ENCODE measurements around the gene SEC61B.
"Not testable (repeated sequence)": the region's sequence is repeated elsewhere in the genome, so short reads cannot be mapped to it uniquely, and the experiment has no call there.

The SEC61B gene

GRCh38 chr9:99190597-99191283, 31.3 kb upstream of the SEC61B start:
- no peak for DNase-seq (ENCODE audit: low read depth, low spot score)
- TF ChIP-seq, protein P1, sequence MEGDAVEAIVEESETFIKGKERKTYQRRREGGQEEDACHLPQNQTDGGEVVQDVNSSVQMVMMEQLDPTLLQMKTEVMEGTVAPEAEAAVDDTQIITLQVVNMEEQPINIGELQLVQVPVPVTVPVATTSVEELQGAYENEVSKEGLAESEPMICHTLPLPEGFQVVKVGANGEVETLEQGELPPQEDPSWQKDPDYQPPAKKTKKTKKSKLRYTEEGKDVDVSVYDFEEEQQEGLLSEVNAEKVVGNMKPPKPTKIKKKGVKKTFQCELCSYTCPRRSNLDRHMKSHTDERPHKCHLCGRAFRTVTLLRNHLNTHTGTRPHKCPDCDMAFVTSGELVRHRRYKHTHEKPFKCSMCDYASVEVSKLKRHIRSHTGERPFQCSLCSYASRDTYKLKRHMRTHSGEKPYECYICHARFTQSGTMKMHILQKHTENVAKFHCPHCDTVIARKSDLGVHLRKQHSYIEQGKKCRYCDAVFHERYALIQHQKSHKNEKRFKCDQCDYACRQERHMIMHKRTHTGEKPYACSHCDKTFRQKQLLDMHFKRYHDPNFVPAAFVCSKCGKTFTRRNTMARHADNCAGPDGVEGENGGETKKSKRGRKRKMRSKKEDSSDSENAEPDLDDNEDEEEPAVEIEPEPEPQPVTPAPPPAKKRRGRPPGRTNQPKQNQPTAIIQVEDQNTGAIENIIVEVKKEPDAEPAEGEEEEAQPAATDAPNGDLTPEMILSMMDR (IDR thresholded peaks at IDR 0.05; ENCODE audit: low read depth, low read length) = no peak
- in situ Hi-C loops (cut with HindIII; ENCODE audit: low sequenced_read_pairs) = no loop called here
- H3K4me3 ChIP-seq (ENCODE audit: low read depth, low read length) = no peak overlapping the region

GRCh38 chr9:99192786-99193465, 29.2 kb upstream of the SEC61B start:
- DNase-seq (ENCODE audit: low read depth, low spot score) = no peak
- H3K4me3 ChIP-seq (ENCODE audit: low read depth, low read length) = no peak overlapping the region
- in situ Hi-C loops (cut with HindIII; ENCODE audit: low sequenced_read_pairs) = no loop called here
- TF ChIP-seq, protein P1 (IDR thresholded peaks at IDR 0.05; ENCODE audit: low read depth, low read length) = peak; percentile 39

DNA sequence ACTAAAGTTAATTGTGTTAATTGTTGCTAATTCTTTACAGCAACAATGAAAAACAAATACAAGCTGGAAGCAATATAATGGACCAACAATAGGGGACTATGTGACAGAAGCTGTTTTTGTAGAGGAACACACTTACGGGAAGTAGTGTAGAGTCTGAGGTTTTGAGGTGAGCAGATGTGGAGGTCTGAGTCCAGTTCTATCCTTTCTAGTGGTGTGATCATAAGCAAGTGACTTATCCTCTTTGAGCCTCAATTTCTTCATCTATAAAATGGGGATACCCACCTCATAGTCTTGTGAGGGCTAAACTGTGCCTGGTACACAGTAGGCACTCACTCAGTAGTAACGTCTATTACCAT, 28.6 kb upstream of the SEC61B start:
- in situ Hi-C loops (cut with HindIII; ENCODE audit: low sequenced_read_pairs) = no loop called here
- no peak for DNase-seq (ENCODE audit: low read depth, low spot score)
- TF ChIP-seq, protein P1 (IDR thresholded peaks at IDR 0.05; ENCODE audit: low read depth, low read length) = no peak
- H3K4me3 ChIP-seq (ENCODE audit: low read depth, low read length) = no peak overlapping the region

GRCh38 chr9:99196484-99196883, 25.6 kb upstream of the SEC61B start:
- DNase-seq (ENCODE audit: low read depth, low spot score); H3K4me3 ChIP-seq (ENCODE audit: low read depth, low read length); in situ Hi-C loops (cut with HindIII; ENCODE audit: low sequenced_read_pairs): not testable (repeated sequence)

- no peak for DNase-seq (ENCODE audit: low read depth, low spot score)
- no peak overlapping the region for H3K4me3 ChIP-seq (ENCODE audit: low read depth, low read length)
- TF ChIP-seq, protein P1 (IDR thresholded peaks at IDR 0.05; ENCODE audit: low read depth, low read length) = no peak
- in situ Hi-C loops (cut with HindIII; ENCODE audit: low sequenced_read_pairs) = no loop called here
Observed at GRCh38 chr9:99197124-99197630, 24.9 kb upstream of the SEC61B start.

DNA sequence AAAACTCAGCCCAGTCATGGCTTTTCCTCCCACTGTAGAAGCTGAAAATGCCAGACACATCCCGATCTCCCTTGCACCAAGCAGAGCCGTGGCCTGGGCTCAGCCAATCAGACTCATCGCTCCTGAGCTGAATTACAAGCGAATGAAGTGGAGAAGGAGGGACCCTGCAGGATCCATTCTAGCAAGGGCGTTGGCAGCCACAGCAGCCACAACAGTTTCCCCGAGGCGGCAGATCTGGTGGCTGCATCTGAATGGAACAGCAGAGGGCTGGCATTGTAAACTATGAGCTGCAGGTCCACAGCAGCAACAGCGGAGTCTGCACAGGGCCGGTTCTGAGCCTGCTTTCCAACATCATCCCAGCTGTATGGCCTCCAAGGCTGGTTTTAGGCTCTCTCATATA, 24.1 kb upstream of the SEC61B start:
- in situ Hi-C loops (cut with HindIII; ENCODE audit: low sequenced_read_pairs) = no loop called here
- H3K4me3 ChIP-seq (ENCODE audit: low read depth, low read length) = no peak overlapping the region
- DNase-seq (ENCODE audit: low read depth, low spot score) = no peak
- TF ChIP-seq, protein P1 (IDR thresholded peaks at IDR 0.05; ENCODE audit: low read depth, low read length) = no peak

DNA sequence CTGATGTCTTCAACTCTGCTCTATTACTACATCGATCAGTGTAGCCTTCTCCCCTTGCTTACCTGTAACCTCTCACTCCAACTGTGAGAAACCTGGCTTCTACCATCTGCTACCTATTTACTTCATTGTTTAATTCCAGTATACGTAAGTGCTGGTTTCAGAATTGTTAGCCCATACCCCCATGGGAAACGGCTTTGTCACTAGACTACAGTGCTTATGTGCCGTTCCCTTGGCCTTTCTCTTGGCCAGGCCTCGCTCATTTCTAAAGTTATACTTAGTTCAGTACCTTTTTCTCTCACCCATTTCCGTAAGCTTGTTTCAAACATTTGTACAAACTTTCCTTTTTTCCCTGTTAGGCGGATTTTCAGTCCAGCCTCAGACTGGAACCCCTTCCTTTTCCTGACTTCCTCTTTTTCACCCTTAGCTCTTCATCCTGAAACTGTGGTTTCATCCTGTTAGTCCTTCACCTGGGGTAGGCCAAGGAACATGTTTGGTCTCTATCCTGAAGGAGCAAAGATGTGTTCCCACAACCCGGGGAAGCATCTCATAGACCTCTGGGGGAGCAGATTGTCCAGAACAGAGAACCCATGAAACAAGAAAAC, 22.0 kb upstream of the SEC61B start:
- no peak overlapping the region for H3K4me3 ChIP-seq (ENCODE audit: low read depth, low read length)
- TF ChIP-seq, protein P1 (IDR thresholded peaks at IDR 0.05; ENCODE audit: low read depth, low read length) = no peak
- in situ Hi-C loops (cut with HindIII; ENCODE audit: low sequenced_read_pairs) = no loop called here
- DNase-seq (ENCODE audit: low read depth, low spot score) = no peak

All from astrocyte of the spinal cord (primary cell).